Amygdala (tissue), 56 donors: ENCODE measurements around the gene KIF23.

Experiments used
- DNase-seq, 56 donors: peaks; one replicate each; lab custom pipeline; 2025; lab: John Stamatoyannopoulos, UW

The KIF23 gene

DNA sequence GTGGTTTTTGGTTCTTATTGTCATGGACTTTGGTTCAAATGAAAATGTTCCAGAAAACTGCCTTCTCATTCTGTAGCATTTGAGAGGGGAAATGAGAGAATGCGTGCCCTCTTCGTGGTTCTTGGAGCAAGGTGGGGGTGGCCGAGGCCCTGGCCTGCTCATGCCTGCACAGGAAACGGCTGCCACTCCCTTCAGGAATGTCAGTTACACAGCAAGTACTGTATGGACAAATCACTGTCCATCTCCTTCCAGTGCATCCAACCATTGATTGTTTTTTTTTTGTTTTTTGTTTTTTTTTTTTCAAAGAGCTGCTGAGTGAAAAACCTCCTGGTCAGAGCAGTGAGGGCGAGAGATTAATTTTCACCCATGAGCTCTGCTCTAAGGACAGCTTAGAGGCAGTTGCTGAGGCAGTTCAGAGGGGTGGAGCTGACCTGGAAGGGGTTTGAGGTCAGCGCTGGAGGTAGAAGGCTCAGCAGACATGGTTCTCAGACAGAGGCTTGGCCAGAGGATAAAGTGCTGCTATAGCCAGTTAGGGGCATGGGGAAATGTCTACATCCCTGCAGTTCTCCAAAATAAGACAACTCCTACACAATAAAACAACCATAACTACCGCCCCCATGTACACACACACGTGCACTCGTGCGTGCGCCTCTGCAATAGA lies 20.2 kb upstream of the KIF23 start:
- no peak for DNase-seq

DNA sequence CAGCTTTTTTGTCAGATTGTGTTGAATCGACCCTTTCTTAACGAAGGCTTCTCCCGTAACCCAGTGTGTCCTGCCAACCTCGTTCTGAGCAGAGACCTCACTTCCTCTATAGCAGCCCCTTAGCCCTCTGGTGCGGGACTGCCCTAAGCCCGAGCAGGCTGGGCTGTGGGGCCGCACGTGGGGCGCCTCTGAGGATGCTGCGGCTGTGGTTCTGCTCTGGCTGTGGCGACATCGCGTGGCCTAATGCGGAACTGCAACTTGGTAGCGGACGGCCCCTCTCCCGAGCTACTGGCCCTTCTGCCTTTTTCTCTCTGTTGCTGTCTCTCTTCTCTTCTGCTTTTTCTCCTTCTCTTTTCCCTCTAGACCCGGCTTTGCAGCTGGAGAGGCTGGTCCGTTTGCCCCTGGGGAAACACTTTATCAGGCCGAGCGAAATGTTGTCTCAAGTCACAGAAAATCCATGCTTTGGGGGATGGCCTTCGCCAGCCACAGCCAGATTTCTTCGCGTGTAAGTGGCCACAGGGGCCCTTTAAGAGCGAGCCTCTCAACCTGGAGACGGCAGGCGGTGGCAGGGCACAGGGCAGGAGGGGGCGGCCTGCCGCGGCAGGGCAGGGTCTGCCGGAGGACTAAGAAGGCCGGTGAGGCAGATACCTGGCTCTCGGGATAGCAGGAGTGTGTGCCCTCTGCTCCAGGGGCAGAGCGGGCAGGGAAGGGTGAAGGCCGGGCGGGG lies 19.4 kb upstream of the KIF23 start:
- peak in 55 of 56 donors; percentile 9 to 92 (median 61) for DNase-seq

DNA sequence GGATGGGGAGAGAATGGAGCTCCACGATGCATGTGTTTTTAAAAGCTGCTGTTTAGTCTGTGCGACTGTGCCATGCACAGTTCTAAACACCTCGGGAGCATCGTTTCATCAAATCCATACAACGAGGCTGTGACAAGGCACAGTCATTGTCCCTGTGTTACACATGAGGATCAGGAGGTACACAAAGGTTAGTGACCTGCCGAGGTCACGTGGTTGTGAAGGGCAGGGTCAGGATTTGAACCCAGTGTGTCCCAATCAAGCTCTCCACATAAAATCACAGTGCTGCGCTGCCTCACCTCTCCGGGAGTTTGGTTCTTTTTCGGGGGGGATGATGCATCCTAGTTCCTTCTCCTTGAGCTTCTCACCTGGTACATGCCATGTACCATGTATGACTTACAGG lies 18.7 kb upstream of the KIF23 start:
- no peak for DNase-seq

DNA sequence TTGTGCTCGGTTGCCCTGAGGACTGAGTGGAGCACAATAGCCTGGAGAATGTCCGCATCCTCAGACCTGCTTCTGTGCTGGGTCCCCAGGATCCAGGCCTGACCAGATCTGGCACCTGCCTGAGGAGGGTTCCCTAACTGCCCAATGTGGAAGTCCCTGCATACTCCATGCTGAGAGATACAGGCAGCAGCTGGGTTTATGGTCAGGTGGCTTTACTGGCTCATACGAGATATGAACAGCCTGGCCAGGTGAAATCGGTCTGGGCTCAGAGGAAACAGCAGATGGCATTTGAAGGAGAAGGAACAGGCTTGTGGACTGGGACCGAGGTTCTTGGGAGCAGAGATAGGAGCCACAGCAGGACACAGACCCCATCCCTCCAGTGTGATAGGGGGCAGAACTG lies 18.2 kb upstream of the KIF23 start:
- no peak for DNase-seq

DNA sequence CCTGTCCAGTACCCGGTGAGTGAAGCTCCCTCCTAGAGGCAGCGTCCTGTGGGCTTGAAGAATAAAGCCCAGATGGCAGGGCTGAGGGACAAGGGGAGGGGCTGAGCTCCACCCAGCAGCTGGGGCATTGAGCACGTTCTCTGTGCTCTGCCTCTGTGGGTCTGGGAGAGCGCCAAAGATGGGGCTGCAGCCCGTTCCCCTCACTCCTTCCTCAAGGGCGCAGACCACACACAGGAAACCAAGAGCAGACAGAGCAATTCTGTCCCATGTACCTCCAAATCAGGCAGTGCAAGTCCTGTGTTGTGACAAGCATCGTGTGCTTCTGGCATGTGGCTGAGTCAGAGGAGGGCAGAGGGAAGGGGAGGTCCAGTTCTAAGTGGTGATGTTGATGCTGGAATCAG lies 15.7 kb upstream of the KIF23 start:
- DNase-seq: no peak

DNA sequence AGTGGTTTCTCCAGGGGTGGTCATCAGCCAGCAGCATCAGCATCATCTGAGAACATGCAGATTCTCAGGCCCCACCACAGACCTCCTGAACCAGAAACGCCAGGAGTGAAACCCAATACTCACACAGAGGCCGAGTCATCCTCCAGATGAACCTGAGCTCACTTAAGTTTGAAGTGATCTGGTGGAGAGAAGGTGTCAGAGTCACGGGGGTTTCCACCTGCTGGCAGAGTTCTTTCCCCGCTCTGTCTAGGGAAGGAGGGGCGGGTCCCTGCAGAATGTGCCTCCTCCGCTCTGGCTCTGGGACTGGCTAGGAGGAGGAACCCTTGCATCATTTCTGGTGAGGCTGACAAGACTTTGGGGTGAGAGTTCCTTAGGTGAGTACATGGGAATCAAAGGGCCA lies 13.3 kb upstream of the KIF23 start:
- DNase-seq: no peak

DNA sequence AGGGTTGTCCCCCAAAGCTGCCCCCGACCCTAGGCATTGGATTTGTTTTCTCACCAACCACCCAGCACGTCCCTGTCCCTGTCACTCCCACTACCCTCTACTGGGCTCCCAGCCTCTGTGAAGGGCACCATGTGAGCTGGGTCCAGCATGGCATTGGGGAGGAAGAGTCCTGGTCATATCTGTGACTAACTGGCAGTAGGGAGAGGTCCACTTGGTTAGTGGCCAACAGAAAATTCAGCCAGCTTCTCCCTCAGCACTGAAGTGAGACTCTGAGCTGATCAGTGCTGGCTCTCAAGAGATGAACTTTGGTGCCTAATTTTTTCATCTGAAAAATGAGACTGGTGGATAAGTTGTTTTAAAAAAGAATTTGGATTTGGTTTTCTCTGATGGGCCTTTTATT lies 11.3 kb upstream of the KIF23 start:
- no peak for DNase-seq

DNA sequence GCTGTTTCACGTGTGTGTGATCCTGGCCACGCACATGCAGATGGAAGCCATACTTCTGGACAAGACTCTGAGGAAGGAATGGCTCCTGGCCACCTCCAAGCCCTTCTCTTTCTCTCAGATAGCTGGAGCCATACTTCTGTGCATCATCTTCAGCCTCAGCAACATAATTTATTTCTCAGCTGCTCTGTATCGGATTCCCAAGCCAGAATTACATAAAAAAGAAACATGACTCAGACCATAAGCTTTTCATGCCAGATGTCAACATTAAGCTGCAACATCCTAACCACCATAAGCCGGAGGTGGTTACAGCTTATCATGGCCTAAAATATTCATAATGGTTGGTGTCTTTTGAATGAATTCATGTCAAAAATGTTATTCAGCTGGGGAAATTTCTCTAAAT lies 10.6 kb upstream of the KIF23 start:
- no peak for DNase-seq

DNA sequence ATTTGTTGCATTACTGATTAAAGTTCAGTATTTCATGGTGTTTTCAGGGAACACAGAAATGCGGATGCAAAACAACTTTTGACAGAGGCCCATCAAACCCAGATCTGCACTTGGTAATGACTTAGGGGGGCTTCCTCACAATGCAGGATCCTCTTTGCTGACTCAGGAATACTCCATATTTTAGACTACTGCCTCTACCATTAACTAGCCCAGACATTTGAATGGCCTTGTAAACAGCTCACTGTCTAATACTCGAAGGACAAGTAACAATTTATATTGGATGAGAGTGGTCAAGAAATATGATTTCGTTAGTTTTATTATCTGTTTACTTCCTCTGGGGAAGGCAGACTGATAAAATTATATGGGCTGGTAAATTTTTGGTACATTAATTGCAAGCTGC lies 9.0 kb upstream of the KIF23 start:
- no peak for DNase-seq

DNA sequence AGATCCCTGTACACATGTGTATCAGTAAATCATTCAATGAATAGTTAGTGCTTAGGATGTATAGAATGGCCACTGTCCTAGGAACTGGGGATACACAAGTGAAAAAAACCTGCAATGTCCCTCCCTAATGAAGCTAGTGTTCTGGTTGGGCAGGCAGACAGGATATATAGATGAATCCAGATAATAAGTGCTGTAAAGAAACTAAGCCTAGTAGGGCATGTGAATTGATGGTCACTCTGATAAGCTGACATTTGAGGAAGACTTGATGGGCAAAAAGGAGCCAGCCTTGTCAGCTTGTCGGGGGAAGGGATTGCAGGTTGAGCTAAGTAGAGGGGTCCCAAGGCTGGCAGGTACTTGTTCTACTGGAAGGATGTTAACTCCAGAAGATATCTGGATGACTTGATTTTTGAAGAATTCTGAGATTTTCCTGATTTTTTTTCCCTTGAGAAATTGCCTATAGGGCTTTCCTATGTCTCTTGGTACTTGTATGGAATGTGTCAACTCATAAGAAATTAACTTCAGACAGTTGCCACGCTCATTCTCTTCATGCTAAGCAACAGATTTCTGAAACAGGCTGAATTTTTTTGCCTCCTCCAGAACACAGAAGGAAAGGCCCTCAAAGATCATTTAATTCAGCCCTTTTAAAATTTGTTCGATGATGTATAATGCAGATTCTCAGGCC lies 6.3 kb upstream of the KIF23 start:
- no peak for DNase-seq

DNA sequence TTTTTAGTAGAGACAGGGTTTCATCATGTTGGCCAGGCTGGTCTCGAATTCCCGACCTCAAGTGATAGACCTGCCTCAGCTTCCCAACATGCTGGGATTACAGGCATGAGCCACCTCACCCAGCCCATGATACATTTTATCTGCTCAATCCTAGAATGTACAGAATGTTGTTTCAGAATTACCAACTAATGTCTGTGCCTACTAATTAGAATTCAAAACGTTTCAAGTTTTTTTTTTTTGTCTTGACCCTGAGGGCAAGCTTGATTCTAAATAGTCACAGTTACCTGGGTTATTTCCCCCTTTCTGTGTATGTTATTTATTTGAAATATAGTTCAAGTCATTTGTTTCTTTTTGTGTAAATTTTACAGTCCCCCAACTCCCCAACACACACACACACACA lies 5.3 kb upstream of the KIF23 start:
- DNase-seq: no peak

DNA sequence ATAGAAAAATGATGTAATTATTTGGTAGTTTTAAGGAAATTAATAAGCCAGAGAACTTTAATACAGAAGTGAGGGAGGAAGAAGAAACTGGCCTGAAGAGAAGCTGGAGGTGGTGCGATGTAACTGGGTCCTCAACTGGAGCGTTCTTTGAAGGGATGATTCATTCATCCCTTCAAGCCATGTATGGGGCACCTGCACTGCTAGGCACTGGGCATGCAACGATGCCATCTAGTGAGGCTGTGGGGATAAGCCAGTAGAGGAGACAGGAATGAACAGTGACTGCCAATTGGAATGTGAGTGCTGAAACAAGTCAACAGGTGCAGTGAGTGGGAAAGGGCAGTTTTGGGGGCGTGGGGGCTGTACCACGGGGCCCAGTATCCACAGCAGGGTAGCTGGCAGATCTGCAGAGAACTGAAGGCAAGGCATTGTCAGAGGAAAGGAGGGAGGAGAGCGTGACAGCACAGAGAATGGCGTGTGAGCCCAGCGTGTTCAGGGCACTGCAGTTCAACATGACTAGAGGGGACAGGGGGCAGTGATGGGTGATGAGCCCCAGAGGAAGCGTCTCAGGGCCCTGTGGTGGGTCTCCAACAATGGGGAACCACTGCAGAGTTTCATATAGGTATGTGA lies 3.8 kb upstream of the KIF23 start:
- peak in 14 of 56 donors; percentile 3 to 26 (median 18) for DNase-seq

DNA sequence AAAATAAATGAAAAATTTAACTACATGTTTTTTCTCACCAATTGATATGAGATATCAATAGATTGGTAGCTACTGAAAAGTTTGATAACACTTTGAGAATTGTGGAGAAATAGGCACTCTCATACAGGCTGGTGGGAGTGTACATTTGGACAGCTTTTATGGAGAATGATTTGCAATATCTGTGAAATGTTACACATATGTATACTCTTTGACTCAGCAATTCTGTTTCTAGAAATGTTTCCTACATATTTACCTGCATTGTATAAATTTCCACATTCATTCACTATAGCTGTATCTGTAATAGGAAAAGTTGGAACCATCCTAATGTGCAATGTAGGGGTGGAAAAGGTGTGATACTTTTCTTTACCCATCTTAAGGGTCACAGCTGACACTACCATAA lies 1.9 kb upstream of the KIF23 start:
- no peak for DNase-seq

DNA sequence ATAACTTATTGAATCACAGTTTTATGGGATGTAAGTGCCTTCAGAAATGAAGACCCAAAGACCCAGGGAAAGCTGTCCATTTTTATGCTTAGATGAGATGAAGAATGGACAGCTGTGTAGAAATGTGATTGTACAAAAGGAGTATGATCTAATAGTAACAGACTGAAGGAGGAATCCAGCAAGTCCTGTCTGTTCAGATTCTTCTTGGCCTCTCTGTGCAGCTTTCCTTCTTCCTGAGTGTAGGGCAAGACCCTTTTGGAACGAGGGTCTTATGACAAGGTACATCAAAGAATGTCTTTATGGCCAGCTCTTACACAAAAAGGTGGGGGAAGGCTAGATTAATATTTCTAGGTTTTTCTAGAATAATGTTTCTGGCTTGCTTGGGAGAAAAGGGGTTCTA lies 1.4 kb upstream of the KIF23 start:
- no peak for DNase-seq

DNA sequence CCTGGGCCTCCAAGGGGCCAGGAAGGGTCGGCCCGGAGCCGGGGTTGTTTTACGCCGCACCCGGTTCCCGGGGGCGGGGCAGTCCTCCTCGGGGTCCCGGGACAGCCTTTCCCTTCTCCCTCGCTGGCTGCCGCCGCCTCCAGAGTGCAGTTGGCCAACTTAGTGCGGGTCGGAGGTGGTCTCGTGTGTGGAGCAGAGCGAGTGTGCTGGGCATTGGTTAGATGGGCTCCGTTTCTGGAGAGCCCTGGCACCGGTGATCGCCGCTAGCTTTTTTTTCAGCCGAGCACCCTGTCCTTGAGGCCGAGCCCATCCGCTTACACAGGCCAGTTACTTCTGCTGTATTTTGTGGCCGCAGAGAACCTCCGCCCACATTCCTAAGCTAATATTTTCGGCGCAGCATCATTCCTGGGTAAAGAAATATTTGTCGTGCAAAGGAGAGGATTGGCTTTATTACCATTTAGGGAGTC lies 585 bp downstream of the KIF23 start:
- DNase-seq: no peak

DNA sequence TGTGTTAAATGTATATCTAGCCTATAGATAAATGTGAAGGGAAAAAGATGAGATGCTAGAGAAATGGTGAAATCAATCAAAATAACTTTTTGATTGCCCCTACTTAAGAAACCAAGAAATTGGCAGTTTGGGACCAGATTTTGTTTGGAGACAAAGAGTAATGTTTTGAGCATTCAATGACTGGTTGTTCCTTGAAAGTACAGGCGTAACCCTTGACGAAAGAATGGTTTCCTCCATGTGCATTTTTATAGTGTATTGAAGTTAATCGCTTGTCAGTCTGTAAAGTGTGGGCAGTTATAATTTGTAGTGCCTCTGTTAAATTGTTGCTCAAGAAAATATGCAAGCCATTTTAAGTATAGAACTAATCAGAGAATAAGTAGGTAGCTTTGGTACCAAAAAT lies 1.2 kb downstream of the KIF23 start:
- no peak for DNase-seq

DNA sequence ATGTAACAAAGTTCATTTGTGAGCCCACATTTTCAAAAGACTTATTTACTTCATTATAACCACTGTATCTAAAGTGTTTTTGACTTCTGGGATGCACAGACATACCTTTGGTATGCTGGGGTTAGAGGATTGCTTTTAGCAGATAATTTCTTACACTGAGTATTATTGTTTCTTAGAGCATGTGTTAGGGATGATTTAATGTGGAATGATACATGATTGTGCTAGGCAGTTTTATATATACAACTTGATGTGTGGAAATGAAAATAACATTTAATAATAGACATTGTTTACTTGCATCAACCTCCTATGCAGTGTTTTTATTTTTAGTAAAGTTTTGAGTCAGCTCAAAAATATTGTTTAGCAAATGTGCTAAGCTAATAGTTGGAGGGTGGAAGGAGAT lies 3.4 kb downstream of the KIF23 start:
- no peak for DNase-seq

DNA sequence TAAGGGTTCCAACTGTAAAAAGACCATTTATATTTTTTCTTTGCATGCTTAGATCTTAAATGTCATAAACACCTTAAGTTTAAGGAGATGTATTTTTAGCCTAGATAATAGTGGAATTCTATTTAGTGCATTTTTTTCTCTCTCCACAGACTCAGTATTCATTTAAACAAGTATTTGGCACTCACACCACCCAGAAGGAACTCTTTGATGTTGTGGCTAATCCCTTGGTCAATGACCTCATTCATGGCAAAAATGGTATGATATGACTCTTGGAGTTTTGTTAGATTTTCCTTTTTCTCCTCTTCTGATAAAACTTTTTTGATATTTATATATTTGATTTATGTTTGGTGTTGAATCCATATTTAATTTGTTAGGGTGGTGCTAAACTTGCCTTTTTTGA lies 7.3 kb downstream of the KIF23 start:
- no peak for DNase-seq

DNA sequence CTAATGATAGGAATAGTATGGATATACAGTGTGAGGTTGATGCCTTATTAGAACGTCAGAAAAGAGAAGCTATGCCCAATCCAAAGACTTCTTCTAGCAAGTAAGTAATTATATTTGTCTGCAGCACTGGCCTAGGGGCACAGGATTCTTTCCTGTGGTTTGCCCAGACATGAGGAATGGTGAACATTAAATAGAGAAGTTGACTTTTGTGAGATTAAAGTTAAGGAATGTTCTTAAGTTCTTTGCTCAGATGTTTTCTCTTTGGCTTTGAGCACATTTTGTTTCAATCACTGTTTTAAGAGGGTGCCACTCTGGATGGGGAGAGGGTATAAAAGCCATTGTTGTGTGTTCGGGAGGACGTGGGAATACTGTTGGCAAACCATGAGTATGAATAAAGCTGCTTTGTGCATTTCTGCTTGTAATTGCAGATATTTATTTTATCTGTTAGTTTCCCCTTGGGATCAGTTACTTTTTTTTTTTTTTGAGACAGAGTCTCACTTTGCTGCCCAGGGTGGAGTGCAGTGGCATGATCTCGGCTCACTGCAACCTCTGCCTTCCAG lies 8.3 kb downstream of the KIF23 start:
- DNase-seq: no peak

DNA sequence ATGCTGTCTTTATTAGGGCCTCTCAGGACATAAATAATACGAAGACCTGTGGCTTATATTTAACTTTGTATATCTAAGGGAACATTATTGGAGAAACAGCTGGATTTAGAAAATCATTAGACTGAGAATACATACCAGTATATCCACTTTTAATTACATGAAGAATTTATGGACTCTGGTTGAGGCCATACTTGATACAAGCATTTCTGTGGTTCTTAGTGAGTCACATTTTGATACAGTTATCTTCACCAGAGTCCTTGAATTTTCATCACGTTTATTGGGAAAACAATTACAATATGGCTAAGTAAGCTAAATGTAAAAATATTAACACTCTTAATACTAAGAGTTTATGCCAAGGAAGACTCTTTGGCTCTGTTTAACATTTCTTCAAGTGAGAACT lies 9.9 kb downstream of the KIF23 start:
- no peak for DNase-seq

DNA sequence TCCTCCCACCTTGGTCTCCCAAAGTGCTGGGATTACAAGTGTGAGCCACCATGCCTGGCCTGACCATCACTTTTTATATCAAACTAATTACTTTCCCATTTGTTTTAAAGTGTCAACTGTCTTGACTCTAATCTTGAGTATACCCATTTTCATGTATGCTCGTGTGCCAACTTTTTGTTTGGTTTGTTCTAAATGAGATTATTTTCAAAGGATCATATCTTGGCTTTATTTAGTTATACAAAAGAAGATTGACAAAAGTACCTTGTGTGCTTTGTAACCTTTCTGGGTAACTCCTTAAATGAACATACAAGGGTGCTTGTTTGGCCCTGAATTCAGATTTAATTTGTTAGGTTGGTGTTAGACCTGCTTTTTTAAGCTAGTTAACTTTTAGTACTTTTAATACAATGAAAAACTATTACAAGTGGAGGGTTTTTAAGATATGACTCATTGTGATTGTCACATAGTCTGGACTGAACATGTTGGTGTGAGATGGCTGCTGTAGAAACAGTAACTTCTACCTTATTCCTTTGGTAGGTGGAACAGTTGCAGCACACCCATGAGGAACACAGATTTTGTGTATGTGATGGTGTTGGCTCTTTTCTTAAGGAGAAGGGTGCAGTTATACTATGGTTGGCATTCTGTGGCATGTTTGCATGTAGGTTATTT lies 10.7 kb downstream of the KIF23 start:
- DNase-seq: no peak
